BE2C (cell line): ENCODE data around the gene CDKN2B.

Experiments used
- DNase-seq: peaks from one replicate; pipeline ENCODE4 v3.0.0-alpha.2; 2020
- H3K27me3 ChIP-seq: fragments of 250-450 bp; sonication (Bioruptor Pico); 2 replicates; pipeline ENCODE4 v1.5.1; 2020; ENCODE audit warnings: mild to moderate bottlenecking
- H3K36me3 ChIP-seq: fragments of 250-450 bp; sonication (Bioruptor Pico); 2 replicates; pipeline ENCODE4 v1.5.1; 2020; ENCODE audit warnings: mild to moderate bottlenecking
- H3K4me1 ChIP-seq: fragments of 250-450 bp; sonication (Bioruptor Pico); 2 replicates; pipeline ENCODE4 v1.5.1; 2020
- H3K4me3 ChIP-seq: 2 replicates; pipeline ENCODE4 v1.5.1; 2011; ENCODE audit warnings: low read depth, low read length
- H3K9me3 ChIP-seq: fragments of 250-450 bp; sonication (Bioruptor Pico); 2 replicates; pipeline ENCODE4 v1.5.1; 2020
- CTCF ChIP-seq: IDR thresholded peaks from 2 replicates; pipeline ENCODE4 v1.5.1; 2012; ENCODE audit warnings: mild to moderate bottlenecking, low read depth, low read length

Gene CDKN2B

GRCh38 chr9:21958833-21959232, 50.3 kb downstream of the CDKN2B start:
- Histone ChIP-seq H3K9me3 (0 out of 2 replicates have a peak, but pooled peaks cover 3% of the 10 kb centered on the region), H3K4me1 (no peaks in the 10 kb centered on the region), H3K4me3 (no peak overlapping the region), H3K27me3 (peaks cover 6% of the 10 kb centered on the region), H3K36me3 (no peaks in the 10 kb centered on the region)
- DNase-seq = no peak
- no peak for TF ChIP-seq CTCF
